LoVo (cell line): Measurements from ENCODE around the gene ARHGAP40.
A peak's percentile ranks its signal among the peaks of the same experiment; 100 is the strongest.
"Not testable (repeated sequence)": the region's sequence is repeated elsewhere in the genome, so short reads cannot be mapped to it uniquely, and the experiment has no call there.

Experiments
- DNase-seq: peaks from one replicate; pipeline ENCODE4 v3.0.0-alpha.2; 2016; ENCODE audit warnings: low spot score

ARHGAP40 gene

GRCh38 chr20:38588303-38588702 is 13.3 kb upstream of the ARHGAP40 start:
- no peak for DNase-seq

DNA sequence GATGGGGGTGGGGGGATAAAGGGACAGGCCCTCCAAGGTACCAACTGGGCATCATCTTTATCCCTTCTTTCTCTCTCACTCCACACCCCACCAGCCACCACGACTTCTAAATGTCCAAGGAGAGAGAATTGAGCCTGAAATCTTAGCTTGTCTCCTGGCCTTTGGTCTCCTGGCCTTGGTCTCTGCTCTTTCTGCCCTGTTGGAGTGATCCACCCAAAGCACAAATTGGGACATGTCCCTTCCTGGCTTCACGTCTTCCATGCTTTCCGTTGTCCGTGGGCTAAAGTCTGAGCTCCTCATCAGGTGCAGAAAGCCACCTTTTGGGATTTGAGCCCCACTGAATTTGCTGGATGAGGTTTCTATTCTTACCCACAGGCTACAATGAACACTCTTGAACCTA is 12.3 kb upstream of the ARHGAP40 start:
- no peak for DNase-seq

DNA sequence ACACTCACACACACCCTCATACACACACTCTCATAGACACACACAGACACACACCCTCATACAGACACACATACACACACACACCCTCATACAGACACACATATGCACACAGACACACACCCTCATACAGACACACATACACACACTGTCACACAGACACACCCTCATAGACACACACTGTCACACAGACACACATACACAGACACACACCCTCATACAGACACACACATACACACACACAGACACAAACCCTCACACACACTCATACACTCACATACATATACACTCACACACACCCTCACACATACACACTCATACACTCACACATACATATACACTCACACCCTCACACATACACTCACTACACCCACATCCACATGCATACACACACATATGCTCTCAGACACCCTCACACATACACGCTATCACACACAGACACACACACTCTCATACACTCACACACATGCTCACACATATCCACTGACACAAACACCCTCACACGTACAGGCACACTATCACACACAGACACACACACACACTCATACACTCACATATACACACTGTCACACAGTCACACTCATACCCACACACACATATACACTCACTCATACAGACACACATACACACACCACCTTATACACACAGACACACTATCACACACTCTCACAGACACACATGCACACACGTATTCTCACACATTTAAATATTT is 11.5 kb upstream of the ARHGAP40 start:
- DNase-seq = no peak

DNA sequence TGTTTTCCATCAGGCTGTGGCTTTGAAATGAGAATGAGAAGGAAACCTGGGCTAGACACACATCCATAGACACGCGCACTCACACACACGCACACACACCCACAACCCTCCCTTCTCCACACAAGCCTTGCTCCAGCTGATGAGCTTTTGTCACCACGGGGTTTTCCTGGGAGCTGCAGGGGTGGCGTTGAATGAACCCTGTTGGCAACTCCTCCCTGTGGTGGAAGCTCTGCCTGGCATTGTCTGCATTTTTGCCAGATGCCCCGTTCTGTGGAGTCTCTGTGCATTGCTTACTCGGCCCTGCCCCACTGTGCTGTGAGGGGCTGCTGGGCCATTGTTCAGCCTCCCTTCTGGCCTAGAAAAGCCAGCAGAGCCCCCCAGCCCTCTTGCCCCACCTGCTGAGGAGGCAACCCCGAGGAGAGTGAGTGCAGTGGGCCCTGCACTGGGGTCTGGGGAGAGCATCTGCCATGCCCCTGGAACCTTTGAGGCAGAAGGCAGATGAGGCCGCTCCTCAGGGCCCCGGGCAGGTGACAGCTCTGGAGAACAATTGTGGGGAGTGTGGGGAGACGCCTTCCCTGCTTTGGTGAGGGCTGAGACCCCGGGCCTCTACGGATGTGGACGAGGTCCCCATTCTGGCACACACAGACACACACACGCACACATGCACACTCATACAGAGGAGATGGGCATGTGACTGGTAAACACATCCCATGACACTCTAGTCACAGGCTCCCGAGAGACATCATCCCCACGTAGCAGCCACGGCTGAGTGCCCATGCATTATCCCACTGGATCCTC is 10.7 kb upstream of the ARHGAP40 start:
- DNase-seq = no peak

DNA sequence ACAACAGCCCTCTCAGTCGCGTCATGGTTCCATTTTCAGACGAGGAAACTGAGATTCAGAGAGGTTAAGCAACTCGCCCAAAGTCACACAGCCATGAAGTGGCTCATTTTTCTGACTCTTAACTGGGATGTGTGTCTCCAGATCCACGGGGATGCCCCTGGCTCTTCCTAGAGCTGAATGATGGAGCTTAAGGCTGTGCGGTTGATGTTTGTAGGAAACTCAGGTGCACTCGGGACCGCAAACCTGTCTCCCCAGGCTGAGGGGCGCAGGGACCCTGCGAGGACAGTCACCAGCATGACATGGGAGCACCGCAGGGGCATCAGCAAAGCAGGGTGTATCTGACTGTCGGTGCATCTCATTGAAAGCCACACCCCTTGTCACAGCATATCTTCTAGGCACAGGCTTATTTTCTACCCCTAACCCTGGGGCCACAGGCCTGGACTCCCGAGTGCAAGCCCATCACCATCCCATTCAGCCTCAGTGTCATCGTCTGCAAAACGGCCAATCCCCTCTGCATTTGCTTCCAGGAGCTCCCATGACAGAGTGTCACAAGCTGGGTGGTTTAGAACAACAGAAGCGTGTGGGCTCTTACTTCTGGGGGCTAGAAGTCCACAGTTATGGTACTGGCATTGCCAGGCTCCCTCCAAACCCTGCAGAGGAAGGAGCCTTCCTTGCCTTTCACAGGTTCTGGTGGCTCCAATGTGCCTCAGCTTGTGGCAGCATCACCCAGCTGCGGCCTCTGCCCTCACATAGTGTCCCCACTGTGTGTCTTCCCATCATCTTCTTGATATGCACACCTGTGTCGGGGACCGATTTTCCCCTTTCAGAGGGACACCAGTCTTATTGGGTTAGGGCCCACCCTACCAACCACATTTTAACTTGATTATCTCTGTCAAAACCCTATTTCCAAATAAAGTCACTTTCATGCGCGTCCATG is 9.9 kb upstream of the ARHGAP40 start:
- no peak for DNase-seq

- DNase-seq = not testable (repeated sequence)
Observed at GRCh38 chr20:38592411-38592790, 9.2 kb upstream of the ARHGAP40 start.

GRCh38 chr20:38594281-38594680 is 7.3 kb upstream of the ARHGAP40 start:
- DNase-seq = not testable (repeated sequence)

- DNase-seq = not testable (repeated sequence)
Observed at GRCh38 chr20:38595886-38596285, 5.7 kb upstream of the ARHGAP40 start.

DNA sequence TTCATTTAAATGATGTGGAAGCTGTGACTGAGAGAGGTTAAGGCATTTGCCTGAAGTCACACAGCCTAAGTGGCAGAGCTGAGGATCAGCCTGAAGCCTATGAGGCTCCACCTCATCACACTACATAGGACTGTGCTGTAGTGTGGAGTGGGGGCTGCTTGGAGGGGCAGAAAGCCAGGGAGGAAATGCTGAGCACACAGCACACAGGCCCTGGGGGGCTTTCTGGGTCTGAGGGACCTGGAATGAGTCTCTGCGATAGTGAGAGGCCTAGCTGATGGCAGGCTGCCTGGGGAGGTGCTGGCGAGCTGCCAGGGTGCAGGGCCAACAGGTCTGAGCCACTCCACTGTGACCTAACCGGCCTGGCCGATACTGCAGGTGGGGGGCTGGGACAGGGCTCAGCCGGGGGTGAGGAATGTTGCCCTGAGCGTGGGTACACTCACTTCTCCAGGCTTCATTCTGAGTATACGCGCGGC is 2.2 kb upstream of the ARHGAP40 start:
- no peak for DNase-seq

DNA sequence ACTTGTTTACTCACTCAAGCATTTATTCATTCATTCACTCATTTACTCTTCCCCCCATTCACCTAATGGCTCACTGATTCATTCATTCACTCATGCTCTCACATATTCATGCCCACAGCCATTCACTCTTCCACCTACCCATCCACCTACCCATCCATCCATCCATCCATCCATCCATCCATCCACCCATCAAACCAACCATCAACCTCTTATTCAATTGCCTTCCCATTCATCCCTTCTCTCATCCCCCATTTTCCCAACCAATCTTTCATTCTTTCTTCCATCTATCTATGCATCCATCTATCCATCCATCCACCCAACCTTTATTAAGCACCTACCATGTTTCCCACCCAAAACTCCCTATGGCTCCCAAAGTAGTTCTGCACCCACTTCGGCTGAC is 1.6 kb upstream of the ARHGAP40 start:
- DNase-seq = no peak

GRCh38 chr20:38602185-38602581 is 574 bp downstream of the ARHGAP40 start:
- no peak for DNase-seq

DNA sequence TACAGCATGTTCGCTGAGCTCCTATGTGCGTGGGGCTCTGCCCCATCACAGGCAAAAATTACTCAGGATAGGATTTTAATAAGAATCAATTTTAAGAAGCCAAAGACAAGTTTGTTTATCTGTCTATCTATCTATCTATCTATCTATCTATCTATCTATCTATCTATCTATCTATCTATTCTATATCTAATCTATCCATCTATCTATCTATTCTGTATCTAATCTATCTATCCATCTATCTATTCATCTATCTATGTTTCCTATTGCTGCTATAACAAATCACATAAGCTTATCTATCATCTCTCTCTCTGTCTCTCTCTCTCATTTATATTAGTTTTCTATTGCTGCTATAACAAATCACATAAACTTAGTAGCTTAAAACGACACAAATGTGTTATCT is 1.7 kb downstream of the ARHGAP40 start:
- DNase-seq = no peak

- DNase-seq = no peak
Observed at GRCh38 chr20:38604873-38605303, 3.3 kb downstream of the ARHGAP40 start.

GRCh38 chr20:38607351-38607750 is 5.7 kb downstream of the ARHGAP40 start:
- DNase-seq = no peak

- DNase-seq = no peak
Observed at GRCh38 chr20:38608188-38608587, 6.6 kb downstream of the ARHGAP40 start.

DNA sequence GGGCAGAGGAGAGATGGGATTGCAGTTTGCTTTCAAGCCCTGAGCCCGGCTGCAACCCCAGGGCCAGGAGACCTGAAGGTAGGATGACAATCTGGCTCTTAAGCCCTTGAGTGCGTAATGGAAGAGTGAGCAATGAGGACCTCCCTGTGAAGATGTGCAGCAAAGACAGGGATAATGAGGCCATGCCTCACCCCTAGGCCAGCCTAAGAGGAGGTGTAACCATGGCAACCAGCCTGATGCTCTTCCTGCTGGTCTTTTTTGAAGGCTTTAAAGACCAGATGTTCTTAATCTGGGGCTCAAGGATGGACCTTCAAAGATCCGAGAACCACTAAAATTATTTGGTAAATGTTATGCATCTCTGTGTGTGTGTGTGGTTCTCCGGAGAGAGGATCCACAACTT is 8.2 kb downstream of the ARHGAP40 start:
- no peak for DNase-seq

DNA sequence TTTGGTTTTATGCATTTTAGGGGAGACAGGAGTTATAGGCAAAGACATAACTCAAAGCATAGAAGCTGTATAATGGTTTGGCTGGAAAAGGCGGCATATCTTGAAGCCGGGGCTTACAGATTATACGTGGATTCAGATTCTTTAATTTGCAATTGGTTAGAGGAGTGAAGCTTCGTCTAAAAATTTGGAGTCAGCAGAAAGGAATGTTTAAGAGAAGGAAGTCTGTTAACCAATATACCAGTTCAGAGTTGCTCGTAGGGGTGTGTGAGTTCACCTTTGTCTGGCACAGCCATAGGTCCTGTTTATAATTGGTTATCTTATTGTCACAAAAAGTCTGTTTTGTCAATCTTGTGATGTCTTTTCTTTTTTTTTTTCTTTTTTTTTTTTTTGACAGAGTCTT is 8.9 kb downstream of the ARHGAP40 start:
- no peak for DNase-seq

GRCh38 chr20:38612751-38613515 is 11.3 kb downstream of the ARHGAP40 start:
- no peak for DNase-seq

GRCh38 chr20:38615283-38615682 is 13.7 kb downstream of the ARHGAP40 start:
- DNase-seq = no peak

- no peak for DNase-seq
Observed at GRCh38 chr20:38616457-38616856, 14.8 kb downstream of the ARHGAP40 start.

DNA sequence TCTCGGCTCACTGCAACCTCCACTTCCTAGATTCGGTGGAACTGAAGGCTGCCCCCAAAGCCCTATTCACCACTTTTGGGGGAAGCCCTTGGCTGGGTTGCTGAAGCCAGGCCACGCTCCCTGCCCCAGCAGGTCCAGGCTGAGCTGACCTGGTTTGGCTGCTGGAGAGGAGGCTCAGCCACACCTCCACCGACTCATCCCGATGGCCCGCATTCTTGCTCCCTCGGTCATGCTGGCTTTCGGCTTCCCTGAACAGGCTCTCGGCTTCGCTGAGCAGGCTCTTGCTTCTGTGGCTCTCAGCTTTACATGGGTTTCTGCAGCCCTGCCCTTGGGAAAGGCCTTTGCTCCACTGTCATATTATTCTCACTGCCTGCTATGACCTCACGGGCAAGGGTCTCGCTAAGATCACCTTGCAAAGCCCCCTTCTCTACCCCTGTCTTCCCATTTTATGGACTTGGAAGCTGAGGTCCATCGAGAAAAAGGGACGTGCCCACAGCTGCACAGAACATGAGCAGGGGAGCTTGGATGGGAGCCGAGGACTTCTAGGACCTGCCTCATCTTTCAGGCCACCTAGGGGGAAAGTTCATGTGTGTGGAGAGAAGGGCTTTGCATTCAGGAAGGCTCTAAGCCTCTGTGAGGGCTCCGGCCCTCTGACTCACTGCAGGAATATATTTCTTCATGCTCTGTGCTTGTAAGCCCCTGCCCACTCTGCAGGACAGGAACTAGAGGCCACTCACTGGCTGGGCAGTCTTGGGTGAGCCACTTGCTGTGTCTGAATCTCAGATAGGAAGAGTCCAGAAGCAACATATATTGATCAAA is 15.6 kb downstream of the ARHGAP40 start:
- DNase-seq = peak; percentile 20
